Epidermal melanocyte (primary cell): ENCODE results near the gene LLGL2.

Experiments used
- DNase-seq: peaks from one replicate; pipeline ENCODE4 v3.0.0; 2011; ENCODE audit warnings: low spot score; ENCODE audit not compliant: insufficient read length

LLGL2 gene

GRCh38 chr17:75549246-75550138, 24.0 kb downstream of the LLGL2 start:
- no peak for DNase-seq

GRCh38 chr17:75550139-75550465, 24.6 kb downstream of the LLGL2 start:
- DNase-seq, result no peak

GRCh38 chr17:75551266-75551665, 25.8 kb downstream of the LLGL2 start:
- no peak for DNase-seq

- no peak for DNase-seq
Measured at GRCh38 chr17:75552425-75553294, 27.2 kb downstream of the LLGL2 start.

GRCh38 chr17:75553295-75554110, 28.0 kb downstream of the LLGL2 start:
- DNase-seq, result no peak

GRCh38 chr17:75555679-75556153, 30.2 kb downstream of the LLGL2 start:
- DNase-seq, result no peak

GRCh38 chr17:75557075-75557851, 31.8 kb downstream of the LLGL2 start:
- no peak for DNase-seq

- DNase-seq, result no peak
Measured at GRCh38 chr17:75557852-75558665, 32.6 kb downstream of the LLGL2 start.

- no peak for DNase-seq
Measured at GRCh38 chr17:75558666-75559530, 33.4 kb downstream of the LLGL2 start.

GRCh38 chr17:75559958-75560533, 34.5 kb downstream of the LLGL2 start:
- no peak for DNase-seq

- DNase-seq, result no peak
Measured at GRCh38 chr17:75561927-75562603, 36.6 kb downstream of the LLGL2 start.

- DNase-seq, result no peak
Measured at GRCh38 chr17:75563063-75563758, 37.7 kb downstream of the LLGL2 start.

- no peak for DNase-seq
Measured at GRCh38 chr17:75564195-75564594, 38.7 kb downstream of the LLGL2 start.

- no peak for DNase-seq
Measured at GRCh38 chr17:75565066-75565465, 39.6 kb downstream of the LLGL2 start.

GRCh38 chr17:75565618-75566017, 40.1 kb downstream of the LLGL2 start:
- no peak for DNase-seq

GRCh38 chr17:75566416-75566815, 40.9 kb downstream of the LLGL2 start:
- no peak for DNase-seq

GRCh38 chr17:75566834-75567233, 41.3 kb downstream of the LLGL2 start:
- DNase-seq, result no peak
